Sigmoid colon (tissue), 4 donors: ENCODE measurements around the gene CITED2.

Experiments used
- POLR2A ChIP-seq, 2 donors: fragments of 450-650 bp; IDR thresholded peaks; one replicate each; pipeline ENCODE4 v1.6.1; 2016; ENCODE audit warnings: antibody characterized with exemption in 2 of 2, mild to moderate bottlenecking in 2 of 2, moderate library complexity in 2 of 2
- POLR2AphosphoS5 ChIP-seq, 4 donors: sonication (generic); formaldehyde crosslinking; IDR thresholded peaks; one replicate each; pipeline ENCODE4 v1.6.1; 2017; ENCODE audit warnings: antibody characterized with exemption in 4 of 4
- TF ChIP-seq, protein P1 (sequence below), 4 experiments: fragments of 450-650 bp in 3 of 4; fragments of 200-600 bp in 1 of 4; IDR thresholded peaks; one replicate each; pipeline ENCODE4 v1.5.1; 2016 to 2019; ENCODE audit warnings: antibody characterized with exemption in 4 of 4, mild to moderate bottlenecking in 3 of 4, moderate library complexity in 2 of 4

DNA sequence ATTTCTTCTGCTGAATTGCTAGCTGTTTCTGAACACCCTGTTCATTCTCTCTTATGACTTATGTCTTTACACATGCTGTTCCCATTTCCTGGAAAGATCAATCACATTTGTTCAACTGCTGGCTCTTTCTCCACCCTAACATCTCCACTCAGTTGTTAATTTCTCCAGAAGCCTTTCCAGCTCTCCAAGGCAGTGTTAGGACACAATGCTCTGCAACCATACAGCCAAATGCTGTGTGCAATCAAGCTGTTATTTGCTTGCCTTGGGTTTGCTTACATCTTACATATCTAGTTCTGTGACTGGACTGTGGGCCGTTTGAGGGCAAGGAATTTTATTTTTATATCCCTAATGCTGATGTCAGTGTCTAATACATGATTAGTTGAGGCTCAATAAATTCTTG is 24.2 kb upstream of the CITED2 start:
- peak in 2 of 4 donors; percentile 31 to 51 for TF ChIP-seq POLR2AphosphoS5 (IDR thresholded peaks at IDR 0.05)
- TF ChIP-seq, protein P1, sequence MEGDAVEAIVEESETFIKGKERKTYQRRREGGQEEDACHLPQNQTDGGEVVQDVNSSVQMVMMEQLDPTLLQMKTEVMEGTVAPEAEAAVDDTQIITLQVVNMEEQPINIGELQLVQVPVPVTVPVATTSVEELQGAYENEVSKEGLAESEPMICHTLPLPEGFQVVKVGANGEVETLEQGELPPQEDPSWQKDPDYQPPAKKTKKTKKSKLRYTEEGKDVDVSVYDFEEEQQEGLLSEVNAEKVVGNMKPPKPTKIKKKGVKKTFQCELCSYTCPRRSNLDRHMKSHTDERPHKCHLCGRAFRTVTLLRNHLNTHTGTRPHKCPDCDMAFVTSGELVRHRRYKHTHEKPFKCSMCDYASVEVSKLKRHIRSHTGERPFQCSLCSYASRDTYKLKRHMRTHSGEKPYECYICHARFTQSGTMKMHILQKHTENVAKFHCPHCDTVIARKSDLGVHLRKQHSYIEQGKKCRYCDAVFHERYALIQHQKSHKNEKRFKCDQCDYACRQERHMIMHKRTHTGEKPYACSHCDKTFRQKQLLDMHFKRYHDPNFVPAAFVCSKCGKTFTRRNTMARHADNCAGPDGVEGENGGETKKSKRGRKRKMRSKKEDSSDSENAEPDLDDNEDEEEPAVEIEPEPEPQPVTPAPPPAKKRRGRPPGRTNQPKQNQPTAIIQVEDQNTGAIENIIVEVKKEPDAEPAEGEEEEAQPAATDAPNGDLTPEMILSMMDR (IDR thresholded peaks at IDR 0.05) = no peak
- no peak for TF ChIP-seq POLR2A (IDR thresholded peaks at IDR 0.05)
